Measurements from ENCODE around the gene TRAPPC5.

The TRAPPC5 gene

GRCh38 chr19:7682175-7682855, 1.7 kb downstream of the TRAPPC5 start:
- no peak for DNase-seq (ENCODE audit: low read depth)
- TF ChIP-seq CTCF (IDR thresholded peaks at IDR 0.05; ENCODE audit: low read length, missing control alignments), result no peak
- H3K4me3 ChIP-seq (replicated peaks; ENCODE audit: low read depth, low read length), result peak overlapping the region; percentile 94

- TF ChIP-seq CTCF (IDR thresholded peaks at IDR 0.05; ENCODE audit: low read length, missing control alignments), result no peak
- DNase-seq (ENCODE audit: low read depth), result no peak
- no peak overlapping the region for H3K4me3 ChIP-seq (replicated peaks; ENCODE audit: low read depth, low read length)
These were observed 5.2 kb downstream of the TRAPPC5 start for GRCh38 chr19:7685546-7686445.

- no peak for TF ChIP-seq CTCF (IDR thresholded peaks at IDR 0.05; ENCODE audit: low read length, missing control alignments)
- H3K4me3 ChIP-seq (replicated peaks; ENCODE audit: low read depth, low read length), result no peak overlapping the region
- no peak for DNase-seq (ENCODE audit: low read depth)
These were observed 6.5 kb downstream of the TRAPPC5 start for GRCh38 chr19:7687177-7687576.

GRCh38 chr19:7689165-7689564, 8.5 kb downstream of the TRAPPC5 start:
- TF ChIP-seq CTCF (IDR thresholded peaks at IDR 0.05; ENCODE audit: low read length, missing control alignments), result no peak
- no peak overlapping the region for H3K4me3 ChIP-seq (replicated peaks; ENCODE audit: low read depth, low read length)

DNA sequence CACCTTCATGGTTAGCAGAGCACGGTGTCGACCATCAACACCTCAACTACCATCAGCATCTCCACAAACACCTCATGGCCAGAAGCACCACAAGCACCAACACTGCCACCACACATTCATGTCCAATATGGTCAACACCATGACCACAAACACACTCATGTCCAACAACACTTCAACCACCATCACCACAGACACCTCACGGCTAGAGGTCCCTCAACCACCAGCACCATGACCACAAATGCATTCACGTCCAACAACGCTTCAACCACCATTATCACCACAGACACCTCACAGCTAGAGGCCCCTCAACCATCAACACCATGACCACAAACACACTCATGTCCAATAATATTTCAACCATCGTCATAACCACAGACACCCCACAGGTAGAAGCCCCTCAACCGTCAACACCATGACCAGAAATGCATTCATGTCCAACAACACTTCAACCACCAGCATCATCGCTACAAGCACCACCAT, 10.2 kb downstream of the TRAPPC5 start:
- H3K4me3 ChIP-seq (replicated peaks; ENCODE audit: low read depth, low read length), result no peak overlapping the region
- TF ChIP-seq CTCF (IDR thresholded peaks at IDR 0.05; ENCODE audit: low read length, missing control alignments), result no peak
- no peak for DNase-seq (ENCODE audit: low read depth)

More at GRCh38 chr19:7689165-7689564, 8.5 kb downstream of the TRAPPC5 start:
- DNase-seq (ENCODE audit: low read depth), result no peak

- no peak overlapping the region for H3K4me3 ChIP-seq (replicated peaks; ENCODE audit: low read depth, low read length)
- TF ChIP-seq CTCF (IDR thresholded peaks at IDR 0.05; ENCODE audit: low read length, missing control alignments), result no peak
- DNase-seq (ENCODE audit: low read depth), result no peak
These were observed 10.9 kb downstream of the TRAPPC5 start for GRCh38 chr19:7691497-7691896.

Measured in fibroblast of pulmonary artery (primary cell).